ENCODE data around the gene ZNF45. TPM values are rescaled to one million over a fixed set of nuclear protein-coding genes. Genes with fewer than 3 reads are reported as not detected.
A peak's percentile ranks its signal among the peaks of the same experiment; 100 is the strongest.

ZNF45 gene
- total and polyA plus RNA-seq, 2 donors (not counting 3 experiments of a cell fraction or from before 2014, with no cell fraction given) = 6.1 to 10.8 TPM

- ChIA-PET CTCF (interaction anchor here (1.3 kb wide), 1 partner anchor 34 kb away, joined by 4 read pairs; the partner anchor contains the start of gene ZNF221), POLR2A (interaction anchor here (0.7 kb wide), 1 partner anchor 17 kb away, joined by 3 read pairs; no protein-coding TSS in a partner anchor)
- Histone ChIP-seq H3K4me2 (ENCODE audit: insufficient read depth, low read length) (peak overlapping the region; percentile 87), H3K9me3 (replicated peaks; ENCODE audit: control insufficient read depth, insufficient read depth, low read length) (no peaks in the 10 kb centered on the region), H3K27ac (ENCODE audit: insufficient read depth, low read depth, low read length) (peak overlapping the region; percentile 23), H3K9me1 (replicated peaks; ENCODE audit: control insufficient read depth, extremely low read depth, insufficient read depth, low read length) (no peaks in the 10 kb centered on the region), H3K27me3 (ENCODE audit: control insufficient read depth in 2 of 2, insufficient read depth in 2 of 2, low read length in 2 of 2) (no peaks in the 10 kb centered on the region), H3K4me1 (ENCODE audit: control insufficient read depth, extremely low read depth, insufficient read depth, low read length) (peaks cover 6% of the 10 kb centered on the region), H3K36me3 (ENCODE audit: control insufficient read depth in 2 of 2, extremely low read depth in 1 of 2, insufficient read depth in 2 of 2, low read length in 2 of 2) (no peaks in the 10 kb centered on the region), H3K9ac (replicated peaks; ENCODE audit: extremely low read depth, insufficient read depth, low read length) (peak overlapping the region; percentile 55), H2AFZ (ENCODE audit: low read depth, low read length) (peak overlapping the region; percentile 56), H3K79me2 (ENCODE audit: control insufficient read depth, insufficient read depth, low read length) (peaks cover 4% of the 10 kb centered on the region), H3K4me3 (replicated peaks in 1 of 3; ENCODE audit: insufficient read depth in 1 of 3, low read depth in 1 of 3, low read length in 3 of 3) (peak overlapping the region; percentile 32 to 75 (median 68)), H4K20me1 (replicated peaks; ENCODE audit: control insufficient read depth, extremely low read depth, insufficient read depth, low read length) (no peaks in the 10 kb centered on the region)
- DNase-seq (ENCODE audit: low read depth, low spot score) (no peak), FAIRE-seq (no peak)
- TSS peak; percentile 47 for BruUV-seq (replicated peaks)
- no peak for TF ChIP-seq MAX (IDR thresholded peaks at IDR 0.05; ENCODE audit: insufficient read depth, insufficient read length)
- no peak for TF ChIP-seq POLR2AphosphoS5 (IDR thresholded peaks at IDR 0.05; ENCODE audit: insufficient read depth, low read depth, low read length)
- TF ChIP-seq EZH2 (IDR thresholded peaks at IDR 0.05; ENCODE audit: borderline replicate concordance, low read depth, low read length, severe bottlenecking) = no peak
- TF ChIP-seq GATA2 (IDR thresholded peaks at IDR 0.05; ENCODE audit: insufficient read depth, insufficient read length, low read depth, low read length) = no peak
- TF ChIP-seq JUN (IDR thresholded peaks at IDR 0.05; ENCODE audit: borderline replicate concordance, insufficient read depth, insufficient read length, low read depth) = no peak
- TF ChIP-seq FOS (IDR thresholded peaks at IDR 0.05; ENCODE audit: borderline replicate concordance, insufficient read depth, low read length) = no peak
- TF ChIP-seq CTCF (IDR thresholded peaks at IDR 0.05; ENCODE audit: extremely low read depth in 1 of 2, insufficient read depth in 1 of 2, low read depth in 1 of 2, low read length in 2 of 2) = no peak
- TF ChIP-seq POLR2A (IDR thresholded peaks at IDR 0.05; ENCODE audit: low read depth, low read length) = no peak
- no peak for TF ChIP-seq MYC (IDR thresholded peaks at IDR 0.05; ENCODE audit: low read depth, low read length)
- intact Hi-C loops (cut with micrococcal nuclease) = loop anchor here (1.0 to 5.0 kb wide), 8 partner anchors 18 to 372 kb away; partner anchors contain the start of genes ZNF112, ZNF221, ZNF223 and ZNF225
- dilution Hi-C loops (cut with MboI; ENCODE audit: extremely low pct_ligation_motif_present, low sequenced_read_pairs) = no loop called here
Measured at GRCh38 chr19:43984687-43985000, 49.6 kb upstream of the ZNF45 start.
